ENCODE results near the gene ZNF865.

Gene ZNF865

GRCh38 chr19:55645512-55645881, 40.0 kb downstream of the ZNF865 start:
- TF ChIP-seq CTCF (IDR thresholded peaks at IDR 0.05; ENCODE audit: low read depth, low read length), result no peak
- no peak for DNase-seq (ENCODE audit: extremely low read depth, low read depth)

DNA sequence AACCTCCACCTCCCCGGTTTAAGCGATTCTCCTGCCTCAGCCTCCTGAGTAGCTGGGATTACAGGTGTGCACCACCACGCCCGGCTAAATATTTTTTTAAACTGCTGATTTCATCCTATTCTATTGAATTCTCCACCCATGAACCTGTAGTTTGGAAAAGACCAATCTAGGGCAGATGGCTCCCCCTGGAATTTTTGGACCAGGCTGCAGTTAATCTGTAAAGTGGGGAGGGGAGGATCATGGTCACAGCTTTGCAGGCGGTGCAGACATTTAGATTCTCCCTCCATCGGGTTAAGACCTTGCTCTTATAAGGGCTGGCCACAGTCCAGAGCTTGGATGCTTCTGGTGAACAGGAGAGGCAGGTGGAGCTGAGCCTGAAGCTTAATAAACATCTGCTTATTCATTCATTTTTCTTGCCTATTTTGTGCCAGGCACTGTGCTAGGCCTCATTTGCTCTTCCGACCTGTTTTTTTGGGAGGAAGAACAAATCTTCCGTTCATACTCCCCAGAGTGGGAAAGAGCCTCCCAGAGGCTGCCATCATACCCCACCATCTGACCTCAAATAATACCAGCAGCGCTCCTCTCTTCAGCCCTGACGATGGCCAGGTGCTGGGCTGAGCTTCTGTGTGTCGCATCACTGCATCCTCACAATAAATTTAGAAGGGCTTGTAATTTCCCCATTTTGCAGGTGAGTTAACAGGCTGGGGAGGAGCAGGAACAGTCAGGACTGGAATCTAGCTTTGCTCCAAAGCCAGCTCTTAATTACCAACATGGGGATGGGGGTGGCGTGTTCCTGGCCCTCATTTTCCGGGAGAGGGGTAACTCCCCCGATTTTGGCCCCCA, 41.7 kb downstream of the ZNF865 start:
- no peak for DNase-seq (ENCODE audit: extremely low read depth, low read depth)
- no peak for TF ChIP-seq CTCF (IDR thresholded peaks at IDR 0.05; ENCODE audit: low read depth, low read length)

DNA sequence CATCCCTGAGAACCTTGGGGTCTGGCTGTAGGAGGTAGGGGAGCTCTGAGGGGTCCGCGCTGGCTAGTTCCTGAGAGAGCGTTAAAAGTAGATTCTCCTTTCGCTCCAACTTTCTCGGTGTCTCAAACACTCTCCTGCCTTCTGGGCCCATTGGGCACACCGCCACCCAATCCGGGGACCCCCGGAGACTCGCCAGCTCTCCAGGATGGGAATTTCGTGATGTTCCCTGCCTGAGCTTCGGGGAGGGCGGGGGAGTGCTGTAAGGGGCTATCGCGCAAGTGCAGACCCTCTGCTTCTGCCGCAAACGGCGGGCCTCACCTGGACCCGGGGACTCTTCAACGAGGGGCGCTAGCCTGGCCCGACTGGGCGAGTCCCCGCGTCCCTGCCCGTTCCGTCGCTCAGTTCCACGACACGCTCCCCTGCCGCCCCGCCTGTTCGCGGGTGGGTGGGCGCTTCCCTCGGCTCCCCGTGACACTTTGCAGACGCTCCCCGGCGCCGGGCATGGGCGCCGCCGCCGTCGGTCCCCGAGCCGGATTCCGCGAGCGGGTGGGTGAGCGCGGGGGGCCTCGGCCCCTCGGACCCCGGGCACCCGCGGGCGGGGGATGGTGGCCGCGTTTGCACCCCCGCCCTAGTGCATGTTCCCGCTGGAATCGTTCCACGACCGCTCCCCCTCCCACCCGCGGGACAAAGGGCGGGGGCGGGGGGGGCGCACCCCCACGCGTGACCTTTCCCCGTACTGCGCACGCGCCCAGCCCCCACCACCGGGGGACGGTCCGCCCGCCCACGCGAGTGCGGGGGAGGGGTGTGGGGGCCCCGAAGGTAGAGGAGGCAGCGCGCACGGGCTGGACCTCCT, 42.5 kb downstream of the ZNF865 start, which contains the start of gene CCDC106:
Gene CCDC106 (plus strand): TSS at position 481 of the 853 bp plus-strand sequence. CDS start 835 bp downstream, outside the sequence.
- no peak for DNase-seq (ENCODE audit: extremely low read depth, low read depth)
- TF ChIP-seq CTCF (IDR thresholded peaks at IDR 0.05; ENCODE audit: low read depth, low read length), result no peak

DNA sequence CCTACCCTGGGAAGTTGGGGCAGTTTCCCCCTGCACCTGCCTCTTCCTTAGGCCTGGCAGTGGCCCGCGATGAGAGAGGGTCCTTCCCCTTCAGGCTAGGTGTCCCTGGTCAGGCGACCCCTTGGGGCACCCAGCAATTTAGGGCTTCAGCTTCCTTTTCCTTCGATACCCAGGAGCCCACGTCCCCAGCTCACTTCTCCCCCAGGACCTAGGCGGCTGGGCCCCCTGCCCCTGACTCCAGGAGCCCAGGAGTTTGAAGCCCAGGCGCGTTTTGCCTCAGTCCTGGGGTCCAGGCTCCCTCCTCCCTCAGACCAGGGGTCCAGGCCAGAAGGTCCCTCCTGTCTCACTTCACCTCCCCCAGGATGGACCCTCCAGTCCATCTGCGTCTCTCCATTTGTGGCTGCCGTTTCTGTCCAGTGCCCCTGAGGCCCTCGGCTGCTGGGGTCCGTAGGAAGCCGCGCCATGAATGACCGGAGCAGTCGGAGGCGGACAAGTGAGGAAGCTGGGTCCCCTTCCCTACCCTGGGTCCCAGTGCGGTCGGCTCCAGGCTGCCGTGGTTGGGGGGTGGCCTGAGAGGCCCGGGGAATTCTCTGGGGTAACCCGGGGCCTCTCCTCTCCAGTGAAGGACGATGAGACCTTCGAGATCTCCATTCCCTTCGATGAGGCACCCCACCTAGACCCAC, 43.3 kb downstream of the ZNF865 start:
- TF ChIP-seq CTCF (IDR thresholded peaks at IDR 0.05; ENCODE audit: low read depth, low read length), result no peak
- DNase-seq (ENCODE audit: extremely low read depth, low read depth), result no peak

- DNase-seq (ENCODE audit: extremely low read depth, low read depth), result no peak
- TF ChIP-seq CTCF (IDR thresholded peaks at IDR 0.05; ENCODE audit: low read depth, low read length), result no peak
Observed at GRCh38 chr19:55649268-55650125, 44.0 kb downstream of the ZNF865 start.

DNA sequence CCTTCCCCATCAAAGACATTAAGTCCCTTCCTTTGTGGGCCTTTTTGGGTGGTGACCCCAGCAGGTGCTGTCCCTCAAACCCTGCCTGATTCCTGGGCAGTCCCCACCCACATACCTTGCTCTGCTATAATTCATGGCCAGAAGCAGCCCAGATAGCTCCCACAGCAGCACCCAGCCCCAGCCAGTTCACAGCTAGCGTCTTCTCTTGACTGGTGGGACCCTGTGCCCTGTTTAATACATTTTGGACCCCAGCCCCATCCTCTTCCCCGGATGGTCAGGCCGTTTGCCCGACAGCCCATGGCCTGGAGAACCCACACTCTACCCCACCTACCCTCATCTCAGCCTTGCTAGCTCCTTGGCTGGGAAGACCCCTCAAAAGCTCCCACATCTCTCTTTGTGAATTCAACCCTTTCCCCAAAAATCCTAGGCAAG, 44.7 kb downstream of the ZNF865 start:
- TF ChIP-seq CTCF (IDR thresholded peaks at IDR 0.05; ENCODE audit: low read depth, low read length), result no peak
- no peak for DNase-seq (ENCODE audit: extremely low read depth, low read depth)
